T-cell (primary cell): ENCODE data around the gene PPP1R10. TPM values are rescaled to one million over a fixed set of nuclear protein-coding genes. Genes with fewer than 3 reads are reported as not detected.

Experiments used
- ATAC-seq, 4 experiments: fragments of 200-7000 bp in 3 of 4; fragments of 150-1000 bp in 1 of 4; cut with Tn5 transposase; replicated peaks in 1 of 4; 1 replicate in 3 of 4; 2 replicates in 1 of 4; pipeline ENCODE4 v1.10.0; 2021; ENCODE audit warnings: moderate library complexity in 3 of 4, mild to moderate bottlenecking in 2 of 4, moderate number of reproducible peaks in 1 of 4
- CTCF ChIA-PET, 2 donors: fragments of 300-600 bp; sonication (Branson Sonifier 250); formaldehyde crosslinking; loops; one replicate each; lab custom pipeline; 2022; ENCODE audit warnings: antibody characterized with exemption in 2 of 2; lab: Charles Lee
- POLR2A ChIA-PET, 2 donors: fragments of 300-600 bp; sonication (Branson Sonifier 250); formaldehyde crosslinking; loops; one replicate each; lab custom pipeline; 2022; ENCODE audit warnings: antibody characterized with exemption in 2 of 2; lab: Charles Lee
- DNase-seq, 35 experiments: peaks; one replicate each; pipeline versions ENCODE4 v3.0.0 to v3.0.0-alpha.2; 2013 to 2023
- H3K27ac ChIP-seq: one replicate; pipeline ENCODE4 v1.5.1; 2013; ENCODE audit warnings: low read length
- H3K27me3 ChIP-seq, 2 experiments: replicated peaks in 1 of 2; 1 replicate in 1 of 2; 2 replicates in 1 of 2; pipeline versions ENCODE4 v1.6.1 to v1.7.0; 2013; ENCODE audit warnings: low read length in 1 of 2, mixed read lengths in 1 of 2; ENCODE audit not compliant: control insufficient read depth in 2 of 2, insufficient read depth in 2 of 2; ENCODE audit errors: extremely low read depth in 1 of 2
- H3K36me3 ChIP-seq, 2 donors: 1 replicate in 1 of 2; 2 replicates in 1 of 2; pipeline versions ENCODE4 v1.6.1 to v1.7.0; 2013; ENCODE audit warnings: low read length in 1 of 2; ENCODE audit not compliant: control insufficient read depth in 2 of 2, insufficient read depth in 1 of 2; ENCODE audit errors: extremely low read depth in 1 of 2
- H3K4me1 ChIP-seq, 2 experiments: 1 replicate in 1 of 2; 2 replicates in 1 of 2; pipeline versions ENCODE4 v1.6.1 to v1.7.0; 2013; ENCODE audit warnings: low read length in 2 of 2, mixed read lengths in 1 of 2; ENCODE audit not compliant: insufficient read depth in 2 of 2, control insufficient read depth in 1 of 2; ENCODE audit errors: extremely low read depth in 1 of 2
- H3K4me3 ChIP-seq, 2 donors: 1 replicate in 1 of 2; 2 replicates in 1 of 2; pipeline versions ENCODE4 v1.5.1 to v1.7.0; 2013; ENCODE audit warnings: mild to moderate bottlenecking in 2 of 2, low read length in 1 of 2, moderate library complexity in 1 of 2; ENCODE audit not compliant: control insufficient read depth in 1 of 2; ENCODE audit errors: extremely low read depth in 1 of 2
- H3K9me3 ChIP-seq: 2 replicates; pipeline ENCODE4 v1.7.0; 2013
- H3K27ac Mint-ChIP-seq, 2 donors: one replicate each; pipeline ENCODE4 v1.8.0; 2020 to 2021; ENCODE audit warnings: mild to moderate bottlenecking in 2 of 2, mixed read lengths in 2 of 2
- H3K27me3 Mint-ChIP-seq, 2 donors: one replicate each; pipeline ENCODE4 v1.8.0; 2021 to 2022; ENCODE audit warnings: mixed read lengths in 2 of 2
- H3K36me3 Mint-ChIP-seq: one replicate; pipeline ENCODE4 v1.8.0; 2021; ENCODE audit warnings: mixed read lengths
- H3K4me1 Mint-ChIP-seq, 3 donors: one replicate each; pipeline ENCODE4 v1.8.0; 2020 to 2022; ENCODE audit warnings: mixed read lengths in 3 of 3, mild to moderate bottlenecking in 1 of 3
- H3K4me3 Mint-ChIP-seq, 3 donors: one replicate each; pipeline ENCODE4 v1.8.0; 2020 to 2022; ENCODE audit warnings: mild to moderate bottlenecking in 3 of 3, mixed read lengths in 3 of 3, moderate library complexity in 3 of 3
- H3K9me3 Mint-ChIP-seq, 3 donors: one replicate each; pipeline ENCODE4 v1.8.0; 2020 to 2022; ENCODE audit warnings: mixed read lengths in 3 of 3
- WGBS: methylation state at CpG from one replicate; pipeline ENCODE4 v1.1.5; 2013; ENCODE audit warnings: missing lambda C conversion rate; ENCODE audit not compliant: insufficient coverage; 5-methylcytosine and 5-hydroxymethylcytosine counted together
- total RNA-seq, 35 experiments: library from RNA in 6 of 35; stranded (reverse) in 6 of 35; fragments of 120-200 nt in 1 of 35; gene quantifications; one replicate each; pipeline versions ENCODE4 v1.2.1 to v1.2.4 and lab custom pipeline; 2013 to 2026

The PPP1R10 gene
- total RNA-seq, 5 donors from 2014 or later (not counting 1 experiment from before 2014, with no cell fraction given): 104 to 170 (median 163) TPM

DNA sequence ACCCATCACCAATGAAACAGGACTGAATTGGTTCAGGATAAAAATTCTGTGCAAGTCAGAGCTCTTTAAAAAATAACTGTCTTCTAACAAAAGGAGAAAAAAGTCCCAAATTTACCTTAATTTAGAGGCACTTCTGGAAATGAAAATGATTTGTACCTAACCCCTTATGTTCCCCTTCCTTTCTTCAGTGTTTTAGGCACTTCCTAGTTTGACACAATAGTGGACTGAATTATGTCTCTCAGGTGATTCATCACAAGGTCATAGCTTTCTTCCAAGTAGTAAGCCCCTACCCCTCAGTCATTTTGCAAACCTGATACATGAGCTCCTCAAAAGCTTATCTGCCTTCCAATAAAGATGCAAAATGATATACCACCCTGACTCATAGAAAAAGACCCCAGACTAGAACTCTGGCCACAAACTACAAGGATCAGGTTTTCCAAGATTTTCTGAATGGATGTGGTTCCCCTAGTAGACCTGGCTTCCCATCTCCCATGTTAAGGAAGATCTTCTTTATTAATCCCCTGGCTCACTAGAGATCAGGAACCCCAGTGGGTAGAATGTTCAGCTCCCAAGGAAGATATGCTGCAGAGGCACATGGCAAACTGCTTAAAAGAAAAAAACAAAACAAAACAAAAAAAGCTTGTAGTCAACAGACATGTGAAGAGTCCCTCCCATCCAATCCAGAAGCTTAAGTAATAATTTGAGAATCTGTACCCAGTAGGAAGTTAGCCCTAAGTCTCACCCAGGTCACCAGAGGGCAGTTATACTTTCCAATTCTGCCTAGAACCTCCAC, 3.6 kb downstream of the PPP1R10 start:
- peaks cover 0 to 2% of the 10 kb centered on the region in 2 donors for H3K27me3 Mint-ChIP-seq
- no peaks in the 10 kb centered on the region for H3K9me3 Mint-ChIP-seq
- H3K27ac ChIP-seq: peak overlapping the region; percentile 100
- peak overlapping the region; percentile 93 to 100 (median 98) for H3K4me3 Mint-ChIP-seq
- no peak for DNase-seq
- H3K4me3 ChIP-seq: no peak overlapping the region
- ChIA-PET CTCF (interaction anchor here (0.7 to 4.2 kb wide), 10 partner anchors 8 to 293 kb away, joined by 3 to 23 read pairs (median 3); no protein-coding TSS in a partner anchor), POLR2A (interaction anchor here (0.5 to 3.1 kb wide), 12 partner anchors 8 to 1559 kb away, joined by 3 to 14 read pairs (median 4); partner anchors contain the start of genes MDC1 (in 1 of the 2) and NFKBIL1 (in 1 of the 2))
- ATAC-seq: no peak
- H3K4me1 Mint-ChIP-seq: peaks cover 63 to 67% (median 63%) of the 10 kb centered on the region in 3 donors
- H3K27me3 ChIP-seq: no peaks in the 10 kb centered on the region
- peak overlapping the region; percentile 100 for H3K27ac Mint-ChIP-seq
- peaks cover 43% of the 10 kb centered on the region for H3K36me3 Mint-ChIP-seq
- peaks cover 5 to 31% of the 10 kb centered on the region in 2 donors for H3K36me3 ChIP-seq
- no peaks in the 10 kb centered on the region for H3K9me3 ChIP-seq
- peaks cover 42 to 49% of the 10 kb centered on the region in 2 experiments for H3K4me1 ChIP-seq

DNA sequence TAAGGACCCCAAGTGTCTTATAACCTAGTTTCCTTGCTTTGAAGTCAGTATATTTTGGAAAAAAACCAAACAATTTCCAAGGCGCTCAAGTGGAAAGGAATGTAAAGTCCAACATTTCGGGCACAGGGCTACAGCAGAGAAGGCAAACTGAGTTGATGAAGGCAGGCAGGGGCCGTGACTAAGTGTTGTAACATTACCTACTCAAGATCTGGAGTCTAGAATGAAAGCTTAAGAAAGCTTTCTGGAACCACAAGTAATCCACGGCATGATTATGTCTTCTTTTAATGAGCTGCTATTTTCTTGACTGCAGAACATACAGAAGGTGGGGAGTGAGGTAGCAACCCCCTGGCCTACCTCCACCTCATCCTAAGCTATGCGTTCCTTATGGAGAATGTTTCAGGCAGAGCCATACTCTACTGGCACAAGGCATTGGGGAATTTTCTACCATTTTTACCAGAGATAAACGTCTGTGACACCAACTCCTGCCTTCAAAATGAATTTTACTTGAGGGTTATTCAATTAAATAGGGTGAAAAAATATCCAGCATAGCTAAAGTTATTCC, 4.3 kb downstream of the PPP1R10 start:
- H3K4me3 Mint-ChIP-seq: peak overlapping the region in 1 of 3 donors; percentile 93
- peaks cover 44% of the 10 kb centered on the region for H3K36me3 Mint-ChIP-seq
- Histone ChIP-seq H3K27ac (peak overlapping the region; percentile 100), H3K4me3 (no peak overlapping the region), H3K36me3 (peaks cover 6 to 37% of the 10 kb centered on the region in 2 donors), H3K4me1 (peaks cover 36 to 45% of the 10 kb centered on the region in 2 experiments), H3K27me3 (no peaks in the 10 kb centered on the region), H3K9me3 (no peaks in the 10 kb centered on the region)
- ATAC-seq: no peak
- H3K27me3 Mint-ChIP-seq: peaks cover 0 to 2% of the 10 kb centered on the region in 2 donors
- POLR2A ChIA-PET: interaction anchor here (0.5 to 3.1 kb wide), 11 partner anchors 8 to 1560 kb away, joined by 3 to 12 read pairs (median 3); no protein-coding TSS in a partner anchor
- WGBS: 100% methylated on average over 1 of the region's 6 CpGs
- no peaks in the 10 kb centered on the region for H3K9me3 Mint-ChIP-seq
- peak overlapping the region; percentile 100 for H3K27ac Mint-ChIP-seq
- H3K4me1 Mint-ChIP-seq: peaks cover 61 to 67% (median 62%) of the 10 kb centered on the region in 3 donors
- CTCF ChIA-PET: interaction anchor here (0.5 to 4.2 kb wide), 10 partner anchors 8 to 1038 kb away, joined by 3 to 23 read pairs (median 3); no protein-coding TSS in a partner anchor
- DNase-seq: no peak

DNA sequence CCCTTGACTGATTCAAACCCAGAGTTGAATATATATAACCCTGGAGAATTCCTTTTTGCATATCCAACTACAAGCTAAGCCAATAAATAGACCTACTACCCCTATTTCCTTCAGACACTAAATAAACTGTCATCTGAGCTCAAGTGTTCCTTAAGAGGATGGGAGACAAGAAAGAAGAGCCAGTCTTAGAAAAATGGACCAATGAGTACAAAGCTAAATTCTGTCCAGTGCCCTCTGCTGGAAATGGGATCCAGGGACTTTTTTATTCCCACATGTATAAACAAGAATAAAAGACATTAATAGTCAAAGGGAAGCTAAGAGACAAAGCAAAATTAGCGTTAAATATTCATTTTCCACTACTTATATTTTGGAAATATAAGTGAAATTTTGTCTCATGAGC, 4.8 kb downstream of the PPP1R10 start:
- H3K36me3 ChIP-seq: peaks cover 9 to 43% of the 10 kb centered on the region in 2 donors
- no peak for DNase-seq
- ChIA-PET CTCF (interaction anchor here (0.5 to 4.2 kb wide), 7 partner anchors 10 to 1039 kb away, joined by 3 to 23 read pairs (median 3); no protein-coding TSS in a partner anchor), POLR2A (interaction anchor here (0.5 to 1.3 kb wide), 5 partner anchors 29 to 119 kb away, joined by 3 to 4 read pairs (median 3); no protein-coding TSS in a partner anchor)
- Mint-ChIP-seq H3K9me3 (no peaks in the 10 kb centered on the region), H3K27me3 (peaks cover 0 to 2% of the 10 kb centered on the region in 2 donors), H3K4me3 (no peak overlapping the region), H3K27ac (peak overlapping the region; percentile 80 to 91), H3K4me1 (peaks cover 61 to 71% (median 67%) of the 10 kb centered on the region in 3 donors), H3K36me3 (peaks cover 49% of the 10 kb centered on the region)
- no peak overlapping the region for H3K4me3 ChIP-seq
- H3K4me1 ChIP-seq: peaks cover 36 to 45% of the 10 kb centered on the region in 2 experiments
- no peaks in the 10 kb centered on the region for H3K27me3 ChIP-seq
- no peak for ATAC-seq
- WGBS: no CpG with 5 or more reads among the region's 1 CpG
- no peaks in the 10 kb centered on the region for H3K9me3 ChIP-seq
- peak overlapping the region; percentile 30 for H3K27ac ChIP-seq

DNA sequence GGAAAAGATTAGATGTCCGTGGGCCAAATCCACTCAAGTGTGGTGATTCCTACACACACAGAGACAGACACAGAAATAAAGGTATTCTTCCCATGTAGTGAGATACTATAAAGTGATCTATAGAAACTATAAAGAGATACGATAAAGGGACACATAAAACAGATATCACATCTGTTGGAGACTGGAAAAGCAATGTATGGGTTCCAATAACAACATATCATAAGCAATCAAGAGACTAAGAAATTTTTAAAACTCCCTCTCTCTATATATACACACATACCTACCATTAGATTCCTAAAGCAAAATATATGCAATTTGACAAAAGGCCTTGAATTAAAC, 5.2 kb downstream of the PPP1R10 start:
- POLR2A ChIA-PET: no interaction called here
- H3K9me3 ChIP-seq: no peaks in the 10 kb centered on the region
- H3K4me1 ChIP-seq: peaks cover 36 to 45% of the 10 kb centered on the region in 2 experiments
- H3K27me3 ChIP-seq: no peaks in the 10 kb centered on the region
- peaks cover 9 to 45% of the 10 kb centered on the region in 2 donors for H3K36me3 ChIP-seq
- no peak overlapping the region for H3K4me3 ChIP-seq
- peak overlapping the region; percentile 80 to 91 for H3K27ac Mint-ChIP-seq
- peaks cover 61 to 70% (median 67%) of the 10 kb centered on the region in 3 donors for H3K4me1 Mint-ChIP-seq
- CTCF ChIA-PET: interaction anchor here in 1 of 2 donors (1.1 to 4.2 kb wide), 2 partner anchors 70 to 148 kb away, joined by 3 to 23 read pairs; no protein-coding TSS in a partner anchor
- H3K36me3 Mint-ChIP-seq: peaks cover 46% of the 10 kb centered on the region
- no CpG with 5 or more reads among the region's 2 CpGs for WGBS
- H3K27ac ChIP-seq: peak overlapping the region; percentile 30
- H3K9me3 Mint-ChIP-seq: no peaks in the 10 kb centered on the region
- H3K4me3 Mint-ChIP-seq: no peak overlapping the region
- DNase-seq (no peak), ATAC-seq (no peak)
- H3K27me3 Mint-ChIP-seq: no peaks in the 10 kb centered on the region

DNA sequence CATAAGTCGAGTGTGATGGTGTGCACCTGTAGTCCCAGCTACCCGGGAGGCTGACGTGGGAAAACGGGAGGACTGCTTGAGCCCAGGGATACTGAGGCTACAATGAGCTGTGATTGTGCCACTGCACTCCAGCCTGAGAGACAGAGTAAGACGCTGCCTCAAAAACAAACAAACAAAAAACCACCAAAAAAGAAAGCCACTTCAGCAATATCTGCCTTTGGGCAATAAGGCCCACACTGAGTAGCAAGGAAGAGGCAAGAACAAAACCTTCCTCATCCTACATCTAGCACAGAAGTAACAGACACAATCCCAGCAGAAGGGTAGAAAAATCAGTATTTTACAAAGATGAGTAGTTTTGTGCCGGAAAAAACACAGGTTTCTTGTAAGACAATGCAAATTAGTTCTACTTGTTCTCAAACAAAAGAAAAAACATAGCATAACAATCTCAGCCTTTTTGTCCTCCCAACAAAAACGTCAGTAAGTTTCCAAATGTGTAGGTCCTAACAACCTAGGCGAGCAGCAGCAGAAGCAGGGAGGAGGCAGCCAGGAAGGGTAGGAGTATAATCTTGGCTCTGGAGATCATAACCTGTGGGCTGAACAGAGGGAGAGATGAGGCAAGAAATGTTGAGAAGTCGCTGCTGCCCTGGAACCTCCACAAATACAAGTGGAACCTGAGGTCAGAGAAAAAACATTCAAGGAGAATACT, 5.7 kb downstream of the PPP1R10 start:
- no peaks in the 10 kb centered on the region for H3K9me3 Mint-ChIP-seq
- no peaks in the 10 kb centered on the region for H3K9me3 ChIP-seq
- peaks cover 36 to 49% of the 10 kb centered on the region in 2 experiments for H3K4me1 ChIP-seq
- H3K36me3 Mint-ChIP-seq: peaks cover 46% of the 10 kb centered on the region
- ATAC-seq: no peak
- no peak overlapping the region for H3K4me3 Mint-ChIP-seq
- H3K27me3 ChIP-seq: no peaks in the 10 kb centered on the region
- 91% methylated on average over 3 of the region's 9 CpGs for WGBS
- ChIA-PET CTCF (interaction anchor here in 1 of 2 donors (0.6 to 4.2 kb wide), 3 partner anchors 14 to 69 kb away, joined by 3 to 23 read pairs (median 3); no protein-coding TSS in a partner anchor), POLR2A (interaction anchor here in 1 of 2 donors (0.5 kb wide), 1 partner anchor 12 kb away, joined by 5 read pairs; no protein-coding TSS in a partner anchor)
- no peak for DNase-seq
- H3K27ac Mint-ChIP-seq: peak overlapping the region; percentile 80 to 91
- H3K27me3 Mint-ChIP-seq: no peaks in the 10 kb centered on the region
- H3K36me3 ChIP-seq: peaks cover 13 to 45% of the 10 kb centered on the region in 2 donors
- H3K4me1 Mint-ChIP-seq: peaks cover 63 to 75% (median 72%) of the 10 kb centered on the region in 3 donors
- peak overlapping the region; percentile 30 for H3K27ac ChIP-seq
- no peak overlapping the region for H3K4me3 ChIP-seq
